GM10248 (cell line): ENCODE results near the gene C1QTNF4.
"Not testable (repeated sequence)": the region's sequence is repeated elsewhere in the genome, so short reads cannot be mapped to it uniquely, and the experiment has no call there.

Experiments used
- CTCF ChIA-PET: fragments of 300-600 bp; sonication (Branson Sonifier 250); formaldehyde crosslinking; extraction: SDS; loops from one replicate; lab custom pipeline; 2021; ENCODE audit warnings: antibody characterized with exemption; lab: Yijun Ruan, JAX
- POLR2A ChIA-PET: fragments of 350-650 bp; sonication (Branson Sonifier 250); formaldehyde crosslinking; extraction: SDS; loops from one replicate; lab custom pipeline; 2020; ENCODE audit warnings: antibody characterized with exemption; lab: Yijun Ruan, JAX
- DNase-seq: peaks from one replicate; pipeline ENCODE4 v3.0.0; 2012; ENCODE audit errors: extremely low spot score
- TF ChIP-seq, protein P1 (sequence below): IDR thresholded peaks from 2 replicates; pipeline ENCODE4 v1.5.1; 2012; ENCODE audit warnings: mild to moderate bottlenecking, low read depth; ENCODE audit errors: extremely low read depth, missing control alignments, control extremely low read depth

The C1QTNF4 gene

GRCh38 chr11:47593934-47594855 lies at the start of gene C1QTNF4:
C1QTNF4 (minus strand) TSS chr11:47594411; CDS start chr11:47590810, 3,601 bp downstream.
- no peak for DNase-seq
- CTCF ChIA-PET = interaction anchor here (0.8 to 5.1 kb wide), 4 partner anchors 8 to 27 kb away, joined by 3 to 17 read pairs (median 9); partner anchors contain the start of gene FAM180B
- POLR2A ChIA-PET = no interaction called here
- TF ChIP-seq, protein P1, sequence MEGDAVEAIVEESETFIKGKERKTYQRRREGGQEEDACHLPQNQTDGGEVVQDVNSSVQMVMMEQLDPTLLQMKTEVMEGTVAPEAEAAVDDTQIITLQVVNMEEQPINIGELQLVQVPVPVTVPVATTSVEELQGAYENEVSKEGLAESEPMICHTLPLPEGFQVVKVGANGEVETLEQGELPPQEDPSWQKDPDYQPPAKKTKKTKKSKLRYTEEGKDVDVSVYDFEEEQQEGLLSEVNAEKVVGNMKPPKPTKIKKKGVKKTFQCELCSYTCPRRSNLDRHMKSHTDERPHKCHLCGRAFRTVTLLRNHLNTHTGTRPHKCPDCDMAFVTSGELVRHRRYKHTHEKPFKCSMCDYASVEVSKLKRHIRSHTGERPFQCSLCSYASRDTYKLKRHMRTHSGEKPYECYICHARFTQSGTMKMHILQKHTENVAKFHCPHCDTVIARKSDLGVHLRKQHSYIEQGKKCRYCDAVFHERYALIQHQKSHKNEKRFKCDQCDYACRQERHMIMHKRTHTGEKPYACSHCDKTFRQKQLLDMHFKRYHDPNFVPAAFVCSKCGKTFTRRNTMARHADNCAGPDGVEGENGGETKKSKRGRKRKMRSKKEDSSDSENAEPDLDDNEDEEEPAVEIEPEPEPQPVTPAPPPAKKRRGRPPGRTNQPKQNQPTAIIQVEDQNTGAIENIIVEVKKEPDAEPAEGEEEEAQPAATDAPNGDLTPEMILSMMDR = no peak

DNA sequence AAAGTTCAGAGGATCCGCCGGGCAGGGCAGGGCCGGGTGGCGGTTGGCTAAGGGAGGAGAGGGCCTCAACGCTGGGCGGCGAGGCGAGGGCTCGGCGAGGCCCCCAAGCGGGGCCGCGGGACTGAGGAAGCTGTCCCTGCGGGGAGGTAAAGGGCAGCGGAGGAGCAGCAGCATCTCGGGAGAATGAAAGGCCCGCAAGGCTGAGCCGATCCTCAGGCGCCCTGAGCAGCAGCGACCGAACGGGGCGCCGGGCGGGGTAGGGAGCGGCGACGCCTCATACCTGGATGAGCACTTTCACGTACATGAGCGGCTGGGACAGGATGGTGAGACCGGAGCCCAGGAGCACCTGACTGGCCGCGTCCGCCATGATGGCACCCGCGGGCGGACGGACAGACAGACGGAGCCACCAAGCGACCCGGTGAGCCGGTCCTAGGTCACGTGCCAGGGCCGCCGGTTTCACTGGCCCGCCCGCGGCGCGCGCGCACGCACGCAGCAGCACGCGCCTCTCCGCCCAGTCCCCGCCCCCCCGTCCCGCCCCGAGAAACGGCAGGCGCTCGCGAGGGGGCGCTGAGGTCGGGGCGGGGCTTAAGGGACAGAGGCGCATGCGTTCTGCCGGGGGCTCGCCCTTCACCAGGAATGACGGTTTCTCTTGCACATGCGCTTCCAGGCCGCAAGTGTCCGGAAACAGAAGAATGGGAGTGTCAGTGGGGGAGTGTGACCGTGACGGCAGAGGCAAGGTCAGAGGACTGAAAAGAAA lies 48.1 kb upstream of the C1QTNF4 start, which contains the start of gene MTCH2:
Gene MTCH2 (minus strand): TSS at position 461 of the 757 bp plus-strand sequence. CDS start 94 bp downstream, at position 367.
- TF ChIP-seq, protein P1 = peak; percentile 26
- POLR2A ChIA-PET = no interaction called here
- peak; percentile 98 for DNase-seq
- CTCF ChIA-PET = no interaction called here

DNA sequence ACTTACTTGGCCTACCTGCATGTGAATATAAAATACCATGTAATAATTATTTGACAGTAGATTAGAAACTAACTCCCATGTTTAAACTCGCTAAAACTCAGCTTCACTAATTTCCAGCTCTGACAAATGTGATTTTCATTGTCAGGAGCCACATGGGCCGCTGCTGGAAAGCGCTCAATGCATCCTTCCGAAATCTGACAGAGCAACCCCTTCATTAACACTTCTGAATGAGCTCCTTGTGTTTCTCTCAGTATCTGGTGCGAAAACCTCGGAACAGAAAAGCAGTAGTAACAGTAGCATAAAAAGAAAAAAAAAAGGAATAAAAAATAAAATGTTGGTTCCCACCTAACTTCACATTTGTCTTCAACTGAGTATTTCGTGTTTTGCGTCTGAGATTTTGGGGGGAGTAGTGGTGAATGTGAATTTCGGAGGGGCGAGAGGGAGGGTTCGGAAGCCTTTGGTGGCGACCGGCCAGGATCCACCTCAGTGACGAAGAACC lies 47.4 kb upstream of the C1QTNF4 start:
- TF ChIP-seq, protein P1 = no peak
- DNase-seq = no peak
- ChIA-PET CTCF (no interaction called here), POLR2A (no interaction called here)

GRCh38 chr11:47640506-47640905 lies 46.3 kb upstream of the C1QTNF4 start:
- POLR2A ChIA-PET, DNase-seq: not testable (repeated sequence)
- CTCF ChIA-PET = interaction anchor here (2.4 kb wide), 1 partner anchor 20 kb away, joined by 5 read pairs; no protein-coding TSS in a partner anchor

DNA sequence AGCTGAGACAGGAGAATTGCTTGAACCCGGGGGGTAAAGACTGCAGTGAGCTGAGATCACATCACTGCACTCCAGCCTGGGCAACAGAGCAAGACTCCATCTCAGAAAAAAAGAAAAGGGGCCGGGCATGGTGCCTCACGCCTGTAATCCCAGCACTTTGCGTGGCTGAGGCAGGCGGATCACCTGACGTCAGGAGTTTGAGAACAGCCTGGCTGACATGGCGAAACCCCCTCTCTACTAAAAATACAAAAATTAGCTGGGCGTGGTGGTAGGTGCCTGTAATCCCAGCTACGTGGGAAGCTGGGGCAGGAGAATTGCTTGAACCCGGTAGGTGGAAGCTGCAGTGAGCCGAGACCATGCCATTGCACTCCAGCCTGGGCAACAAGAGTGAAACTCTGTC lies 42.1 kb upstream of the C1QTNF4 start:
- POLR2A ChIA-PET, DNase-seq: not testable (repeated sequence)
- CTCF ChIA-PET = interaction anchor here (1.0 to 1.6 kb wide), 2 partner anchors 9 to 28 kb away, joined by 3 read pairs; no protein-coding TSS in a partner anchor

DNA sequence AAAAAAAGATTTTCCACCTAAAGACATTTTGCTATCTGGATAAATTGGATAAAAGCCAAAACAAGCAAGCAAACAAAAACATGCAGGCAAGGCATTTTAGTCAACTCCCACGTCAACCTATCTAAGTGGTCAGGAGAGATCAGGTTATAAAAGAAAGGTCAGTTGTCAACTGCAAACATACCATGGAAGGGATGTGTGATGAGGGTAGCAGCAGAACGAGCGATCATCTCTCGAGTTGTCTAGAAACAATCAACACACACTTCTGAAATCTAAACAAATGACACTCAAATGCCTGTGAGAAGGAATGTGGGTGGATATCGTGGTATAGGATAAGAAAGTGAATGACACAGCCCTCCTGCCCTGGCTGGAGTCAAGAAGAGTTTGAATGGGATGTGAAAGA lies 37.3 kb upstream of the C1QTNF4 start:
- POLR2A ChIA-PET = no interaction called here
- CTCF ChIA-PET = no interaction called here
- no peak for DNase-seq
- TF ChIP-seq, protein P1 = no peak

DNA sequence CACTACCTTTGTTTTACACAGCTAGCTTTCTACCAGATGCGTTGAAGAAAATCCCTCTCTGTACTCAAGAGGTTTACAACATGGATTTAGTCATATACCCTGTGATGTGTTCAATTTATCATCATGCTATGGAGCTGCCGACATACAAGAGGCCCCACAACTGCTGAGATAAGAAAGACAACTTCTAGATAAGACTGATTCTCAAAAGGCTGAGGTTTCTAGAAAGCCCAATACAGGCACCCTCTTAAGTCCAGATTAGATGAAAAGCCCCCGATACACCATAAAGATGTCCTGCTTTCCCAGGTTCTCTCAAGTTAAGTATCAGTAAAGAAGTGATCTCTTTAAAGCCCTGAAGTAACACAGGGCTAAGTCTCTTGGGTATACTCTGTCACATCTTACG lies 33.8 kb upstream of the C1QTNF4 start:
- POLR2A ChIA-PET = interaction anchor here (0.6 kb wide), 1 partner anchor 12 kb away, joined by 4 read pairs; no protein-coding TSS in a partner anchor
- TF ChIP-seq, protein P1 = no peak
- DNase-seq = no peak
- CTCF ChIA-PET = interaction anchor here (1.0 to 1.5 kb wide), 3 partner anchors 8 to 12 kb away, joined by 3 to 6 read pairs (median 4); no protein-coding TSS in a partner anchor
